Ascending aorta (tissue), 2 donors: ENCODE measurements around the gene GABRA5. TPM values are rescaled to one million over a fixed set of nuclear protein-coding genes. Genes with fewer than 3 reads are reported as not detected.

Source experiments
- DNase-seq, 2 donors: peaks; one replicate each; pipeline ENCODE4 v3.0.0-alpha.2; 2019; ENCODE audit warnings: low spot score in 2 of 2
- H3K27ac ChIP-seq, 2 donors: fragments of 200-600 bp; sonication (generic); one replicate each; pipeline ENCODE4 v1.5.1; 2016 to 2017; ENCODE audit warnings: mild to moderate bottlenecking in 1 of 2
- H3K27me3 ChIP-seq: fragments of 200-600 bp; sonication (generic); one replicate; pipeline ENCODE4 v1.5.1; 2017
- H3K36me3 ChIP-seq, 2 donors: fragments of 200-600 bp; sonication (generic); one replicate each; pipeline ENCODE4 v1.5.1; 2016
- H3K4me1 ChIP-seq, 2 donors: fragments of 200-600 bp; sonication (generic); one replicate each; pipeline ENCODE4 v1.5.1; 2016 to 2017; ENCODE audit warnings: mild to moderate bottlenecking in 1 of 2
- H3K4me3 ChIP-seq, 2 donors: fragments of 200-600 bp; sonication (generic); one replicate each; pipeline ENCODE4 v1.5.1; 2016 to 2017; ENCODE audit warnings: mild to moderate bottlenecking in 1 of 2
- H3K9me3 ChIP-seq, 2 donors: fragments of 200-600 bp; sonication (generic); one replicate each; pipeline ENCODE4 v1.5.1; 2016
- CTCF ChIP-seq, 3 experiments: fragments of 200-600 bp in 2 of 3; fragments of 450-650 bp in 1 of 3; sonication (generic) in 2 of 3; IDR thresholded peaks; one replicate each; pipeline ENCODE4 v1.5.1; 2016 to 2019; ENCODE audit warnings: antibody characterized with exemption in 3 of 3, mild to moderate bottlenecking in 1 of 3, moderate library complexity in 1 of 3
- intact Hi-C: fragments of 100-400 bp; cut with DNase I; formaldehyde crosslinking; loops from one replicate; pipeline ENCODE4 v1.15.1; 2023
- total RNA-seq: library from RNA; depleted of rRNA; stranded (reverse); fragments of >200 nt; gene quantifications from one replicate; pipeline ENCODE4 v1.1.0, GENCODE V29; 2016

The GABRA5 gene
- total RNA-seq, 1 donor from 2014 or later: not detected

GRCh38 chr15:26968806-26969205 lies 101.9 kb downstream of the GABRA5 start:
- intact Hi-C loops: no loop called here
- H3K36me3 ChIP-seq: no peaks in the 10 kb centered on the region
- H3K4me1 ChIP-seq: no peaks in the 10 kb centered on the region
- no peak for DNase-seq
- no peaks in the 10 kb centered on the region for H3K27me3 ChIP-seq
- no peaks in the 10 kb centered on the region for H3K9me3 ChIP-seq
- H3K4me3 ChIP-seq: no peak overlapping the region
- no peak for TF ChIP-seq CTCF (IDR thresholded peaks at IDR 0.05)
- H3K27ac ChIP-seq: no peak overlapping the region

GRCh38 chr15:26970712-26971210 lies 103.9 kb downstream of the GABRA5 start, which contains the start of gene GABRG3:
GABRG3 (plus strand) TSS chr15:26971181.
- DNase-seq: no peak
- Histone ChIP-seq H3K4me3 (no peak within 1 kb of the TSS), H3K4me1 (no peaks in the 10 kb centered on the region), H3K9me3 (no peaks in the 10 kb centered on the region), H3K27ac (no peak within 1 kb of the TSS), H3K27me3 (no peaks in the 10 kb centered on the region), H3K36me3 (no peaks in the 10 kb centered on the region)
- no peak for TF ChIP-seq CTCF (IDR thresholded peaks at IDR 0.05)
- intact Hi-C loops: no loop called here

- no peak overlapping the region for H3K4me3 ChIP-seq
Observed at GRCh38 chr15:26971271-26972018, 104.6 kb downstream of the GABRA5 start.

GRCh38 chr15:26972636-26973035 lies 105.8 kb downstream of the GABRA5 start:
- Histone ChIP-seq H3K9me3 (no peaks in the 10 kb centered on the region), H3K36me3 (no peaks in the 10 kb centered on the region), H3K27me3 (no peaks in the 10 kb centered on the region), H3K27ac (no peak overlapping the region), H3K4me3 (no peak overlapping the region), H3K4me1 (no peaks in the 10 kb centered on the region)
- intact Hi-C loops: no loop called here
- DNase-seq: no peak
- TF ChIP-seq CTCF (IDR thresholded peaks at IDR 0.05): no peak

More at GRCh38 chr15:26971271-26972018, 104.6 kb downstream of the GABRA5 start:
- no peaks in the 10 kb centered on the region for H3K4me1 ChIP-seq
- TF ChIP-seq CTCF (IDR thresholded peaks at IDR 0.05): no peak
- H3K27ac ChIP-seq: no peak overlapping the region
- H3K27me3 ChIP-seq: no peaks in the 10 kb centered on the region
- intact Hi-C loops: no loop called here
- H3K36me3 ChIP-seq: no peaks in the 10 kb centered on the region
- no peak for DNase-seq
- no peaks in the 10 kb centered on the region for H3K9me3 ChIP-seq

GRCh38 chr15:26974120-26974780 lies 107.4 kb downstream of the GABRA5 start:
- no peaks in the 10 kb centered on the region for H3K4me1 ChIP-seq
- intact Hi-C loops: no loop called here
- no peak for TF ChIP-seq CTCF (IDR thresholded peaks at IDR 0.05)
- DNase-seq: no peak
- no peaks in the 10 kb centered on the region for H3K27me3 ChIP-seq
- no peak overlapping the region for H3K27ac ChIP-seq
- no peaks in the 10 kb centered on the region for H3K36me3 ChIP-seq
- no peaks in the 10 kb centered on the region for H3K9me3 ChIP-seq
- H3K4me3 ChIP-seq: no peak overlapping the region
